A549 (cell line): ENCODE measurements around the gene FAM193A.

Source experiments
- CBX8 ChIP-seq: fragments of 200-600 bp; sonication (generic); IDR thresholded peaks from 2 replicates; pipeline ENCODE4 v1.6.1; 2016
- CTCF ChIP-seq: fragments of >200 bp; sonication (Bioruptor Twin); formaldehyde crosslinking; IDR thresholded peaks from 3 replicates; pipeline ENCODE4 v1.5.1; 2016
- E2F6 ChIP-seq: IDR thresholded peaks from 2 replicates; pipeline ENCODE4 v1.6.1; 2012; ENCODE audit warnings: low read depth, borderline replicate concordance
- GATA3 ChIP-seq: IDR thresholded peaks from 2 replicates; pipeline ENCODE4 v1.6.1; 2012; ENCODE audit warnings: borderline replicate concordance
- JUN ChIP-seq, 2 experiments: fragments of >200 bp; sonication (Bioruptor Twin); formaldehyde crosslinking; IDR thresholded peaks; 2 replicates in 1 of 2; 3 replicates in 1 of 2; pipeline ENCODE4 v1.6.1; 2016 to 2017
- POLR2AphosphoS2 ChIP-seq: conservative IDR thresholded peaks from 2 replicates; pipeline ENCODE4 v1.6.1; 2012; ENCODE audit warnings: low read length, improper control_type of control experiment, inconsistent platforms
- RAD21 ChIP-seq, 2 experiments: fragments of >200 bp in 1 of 2; sonication (Bioruptor Twin) in 1 of 2; formaldehyde crosslinking in 1 of 2; IDR thresholded peaks in 1 of 2; conservative IDR thresholded peaks in 1 of 2; 2 replicates in 1 of 2; 3 replicates in 1 of 2; pipeline ENCODE4 v1.6.1; 2012 to 2018; ENCODE audit warnings: inconsistent platforms in 1 of 2
- REST ChIP-seq: fragments of 200-600 bp; sonication (generic); IDR thresholded peaks from 2 replicates; pipeline ENCODE4 v1.6.1; 2016; ENCODE audit warnings: antibody characterized with exemption, mild to moderate bottlenecking, moderate library complexity
- ZSCAN20 ChIP-seq: fragments of 250-450 bp; sonication (Bioruptor Pico); IDR thresholded peaks from 2 replicates; pipeline ENCODE4 v1.8.0; 2022; ENCODE audit warnings: mild to moderate bottlenecking, moderate library complexity
- TF ChIP-seq, protein P1 (sequence below): IDR thresholded peaks from 2 replicates; pipeline ENCODE4 v1.6.1; 2012

- TF ChIP-seq E2F6 (no peak), ZSCAN20 (no peak), RAD21 (conservative IDR thresholded peaks at IDR 0.05 in 1 of 2, IDR thresholded peaks at IDR 0.05 in 1 of 2) (no peak), CTCF (no peak), POLR2AphosphoS2 (no peak), REST (no peak), GATA3 (no peak), JUN (IDR thresholded peaks at IDR 0.05) (no peak), CBX8 (no peak)
- TF ChIP-seq, protein P1, sequence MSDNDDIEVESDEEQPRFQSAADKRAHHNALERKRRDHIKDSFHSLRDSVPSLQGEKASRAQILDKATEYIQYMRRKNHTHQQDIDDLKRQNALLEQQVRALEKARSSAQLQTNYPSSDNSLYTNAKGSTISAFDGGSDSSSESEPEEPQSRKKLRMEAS: no peak
Observed at GRCh38 chr4:2534904-2535375, 1.5 kb upstream of the FAM193A start.
